ENCODE measurements around the gene PLCB1.
A peak's percentile ranks its signal among the peaks of the same experiment; 100 is the strongest.

The PLCB1 gene

DNA sequence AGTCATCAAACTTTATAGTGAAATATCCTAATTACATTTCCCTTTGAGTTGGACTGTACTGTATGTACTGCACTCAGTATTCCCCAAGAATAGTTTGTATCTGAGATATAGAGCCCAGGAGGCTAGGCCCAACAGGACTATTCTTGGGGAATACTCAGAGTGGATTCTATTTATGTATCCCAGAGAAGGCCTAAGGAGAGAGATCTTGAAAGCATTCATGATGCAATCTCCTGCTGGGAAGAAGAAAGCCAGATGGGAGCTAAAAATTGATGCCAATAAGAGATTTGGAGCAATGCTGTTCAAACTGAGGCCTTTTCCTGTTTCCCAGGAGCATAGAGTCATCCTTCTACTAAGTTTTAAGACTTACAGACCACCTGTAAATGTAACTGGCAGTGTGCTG, 484.7 kb downstream of the PLCB1 start:
- H3K4me2 ChIP-seq (ENCODE audit: low read length), result no peak overlapping the region
- H3K9ac ChIP-seq (ENCODE audit: low read length), result no peak overlapping the region
- H3K79me1 ChIP-seq (ENCODE audit: low read length), result no peaks in the 10 kb centered on the region
- no peak overlapping the region for H3K4me3 ChIP-seq (ENCODE audit: low read depth, low read length)
- no peak overlapping the region for H4K8ac ChIP-seq (ENCODE audit: low read depth, low read length)
- H3K14ac ChIP-seq (ENCODE audit: low read length), result no peak overlapping the region
- H3K4ac ChIP-seq (ENCODE audit: low read depth, low read length), result no peak overlapping the region
- H4K91ac ChIP-seq (ENCODE audit: low read depth, low read length), result no peak overlapping the region
- no peaks in the 10 kb centered on the region for H3K79me2 ChIP-seq (ENCODE audit: control insufficient read depth, insufficient read depth, low read length, poor library complexity)
- no peak overlapping the region for H4K12ac ChIP-seq (ENCODE audit: low read depth, low read length)
- no peak overlapping the region for H3K27ac ChIP-seq (ENCODE audit: low read depth, low read length)
- H3K18ac ChIP-seq (ENCODE audit: low read length), result no peak overlapping the region
- no peaks in the 10 kb centered on the region for H3K36me3 ChIP-seq (ENCODE audit: control insufficient read depth in 1 of 2, insufficient read depth in 2 of 2, low read length in 2 of 2)
- no peaks in the 10 kb centered on the region for H3K27me3 ChIP-seq (ENCODE audit: insufficient read depth, low read length)
- no peak for DNase-seq
- H2BK120ac ChIP-seq (ENCODE audit: insufficient read depth, low read length, poor library complexity), result no peak overlapping the region
- H3K9me3 ChIP-seq (ENCODE audit: insufficient read depth, low read depth, low read length), result no peaks in the 10 kb centered on the region
- no peak overlapping the region for H2AFZ ChIP-seq (ENCODE audit: insufficient read depth, low read length, poor library complexity)
- H2BK12ac ChIP-seq (ENCODE audit: low read length), result no peak overlapping the region
- no peaks in the 10 kb centered on the region for H3K4me1 ChIP-seq (ENCODE audit: control insufficient read depth in 1 of 2, insufficient read depth in 2 of 2, low read length in 2 of 2)
- H2AK5ac ChIP-seq (ENCODE audit: low read length), result no peak overlapping the region
- H2BK5ac ChIP-seq (ENCODE audit: low read depth, low read length, poor library complexity), result no peak overlapping the region
- H3K23ac ChIP-seq (ENCODE audit: low read length), result no peak overlapping the region

DNA sequence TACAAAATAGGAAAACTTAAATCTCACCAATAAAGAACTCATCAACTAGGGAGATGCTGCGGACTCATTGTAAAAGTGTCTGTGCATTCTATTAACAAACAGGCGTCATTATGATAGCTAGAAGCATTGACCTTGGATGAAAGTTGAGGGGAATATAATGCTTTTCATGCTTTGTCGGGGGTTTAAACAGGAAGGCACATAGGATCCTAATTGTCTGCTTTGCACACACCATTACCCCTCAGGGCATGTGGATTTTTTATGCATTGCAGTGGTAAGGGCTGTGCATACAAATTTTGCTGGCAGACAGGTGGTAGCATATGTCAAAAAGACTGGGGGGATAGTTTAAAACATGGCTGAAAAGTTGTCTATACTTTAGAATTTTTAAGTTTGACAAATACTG, 488.9 kb downstream of the PLCB1 start:
- WGBS (ENCODE audit: extremely low coverage, insufficient coverage, insufficient read length), result no CpG with 5 or more reads among the region's 3 CpGs

DNA sequence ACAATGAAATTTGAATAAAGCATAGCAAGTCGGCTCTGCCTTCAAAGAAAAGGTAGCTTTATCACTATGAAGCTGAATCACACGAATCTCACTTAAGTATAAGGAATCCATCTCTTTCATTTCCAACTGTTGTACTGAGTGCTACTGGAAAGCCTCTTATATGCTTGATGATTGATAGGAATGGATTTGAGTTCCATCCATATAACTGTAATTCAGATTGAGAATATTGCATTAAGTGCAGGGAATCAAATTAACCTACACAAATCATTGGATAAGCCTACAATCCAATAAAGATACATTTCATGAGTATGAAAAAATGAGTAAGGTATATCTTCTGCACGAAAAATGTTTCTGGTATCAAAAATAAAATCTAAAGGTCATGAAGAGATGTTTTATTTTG, 492.0 kb downstream of the PLCB1 start:
- no peaks in the 10 kb centered on the region for H3K27me3 ChIP-seq (ENCODE audit: insufficient read depth, low read length)
- WGBS (ENCODE audit: extremely low coverage, insufficient coverage, insufficient read length), result no CpG with 5 or more reads among the region's 3 CpGs
- no peak overlapping the region for H3K4ac ChIP-seq (ENCODE audit: low read depth, low read length)
- no peaks in the 10 kb centered on the region for H3K79me2 ChIP-seq (ENCODE audit: control insufficient read depth, insufficient read depth, low read length, poor library complexity)
- no peaks in the 10 kb centered on the region for H3K9me3 ChIP-seq (ENCODE audit: insufficient read depth, low read depth, low read length)
- no peak overlapping the region for H3K27ac ChIP-seq (ENCODE audit: low read depth, low read length)
- H4K8ac ChIP-seq (ENCODE audit: low read depth, low read length), result no peak overlapping the region
- no peak for DNase-seq
- H2AFZ ChIP-seq (ENCODE audit: insufficient read depth, low read length, poor library complexity), result no peak overlapping the region
- no peak overlapping the region for H4K91ac ChIP-seq (ENCODE audit: low read depth, low read length)
- no peak overlapping the region for H3K14ac ChIP-seq (ENCODE audit: low read length)
- no peak overlapping the region for H3K23ac ChIP-seq (ENCODE audit: low read length)
- H3K4me2 ChIP-seq (ENCODE audit: low read length), result no peak overlapping the region
- H4K12ac ChIP-seq (ENCODE audit: low read depth, low read length), result no peak overlapping the region
- no peak overlapping the region for H3K9ac ChIP-seq (ENCODE audit: low read length)
- H3K4me3 ChIP-seq (ENCODE audit: low read depth, low read length), result no peak overlapping the region
- no peak overlapping the region for H2BK120ac ChIP-seq (ENCODE audit: insufficient read depth, low read length, poor library complexity)
- no peak overlapping the region for H2BK12ac ChIP-seq (ENCODE audit: low read length)
- no peak overlapping the region for H2AK5ac ChIP-seq (ENCODE audit: low read length)
- H3K79me1 ChIP-seq (ENCODE audit: low read length), result no peaks in the 10 kb centered on the region
- H2BK5ac ChIP-seq (ENCODE audit: low read depth, low read length, poor library complexity), result no peak overlapping the region
- no peak overlapping the region for H3K18ac ChIP-seq (ENCODE audit: low read length)
- H3K4me1 ChIP-seq (ENCODE audit: control insufficient read depth in 1 of 2, insufficient read depth in 2 of 2, low read length in 2 of 2), result no peaks in the 10 kb centered on the region
- no peaks in the 10 kb centered on the region for H3K36me3 ChIP-seq (ENCODE audit: control insufficient read depth in 1 of 2, insufficient read depth in 2 of 2, low read length in 2 of 2)

More for the DNA sequence above, 488.9 kb downstream of the PLCB1 start:
- Histone ChIP-seq H3K18ac (ENCODE audit: low read length) (no peak overlapping the region), H3K23ac (ENCODE audit: low read length) (no peak overlapping the region), H3K4me2 (ENCODE audit: low read length) (no peak overlapping the region), H3K27ac (ENCODE audit: low read depth, low read length) (no peak overlapping the region), H3K4me1 (ENCODE audit: control insufficient read depth in 1 of 2, insufficient read depth in 2 of 2, low read length in 2 of 2) (no peaks in the 10 kb centered on the region), H3K14ac (ENCODE audit: low read length) (no peak overlapping the region), H2BK5ac (ENCODE audit: low read depth, low read length, poor library complexity) (no peak overlapping the region), H4K12ac (ENCODE audit: low read depth, low read length) (no peak overlapping the region), H3K27me3 (ENCODE audit: insufficient read depth, low read length) (no peaks in the 10 kb centered on the region), H3K4ac (ENCODE audit: low read depth, low read length) (no peak overlapping the region), H2AK5ac (ENCODE audit: low read length) (no peak overlapping the region), H4K8ac (ENCODE audit: low read depth, low read length) (no peak overlapping the region), H2BK120ac (ENCODE audit: insufficient read depth, low read length, poor library complexity) (no peak overlapping the region), H3K4me3 (ENCODE audit: low read depth, low read length) (no peak overlapping the region), H3K36me3 (ENCODE audit: control insufficient read depth in 1 of 2, insufficient read depth in 2 of 2, low read length in 2 of 2) (no peaks in the 10 kb centered on the region), H2AFZ (ENCODE audit: insufficient read depth, low read length, poor library complexity) (no peak overlapping the region), H4K91ac (ENCODE audit: low read depth, low read length) (no peak overlapping the region), H3K79me2 (ENCODE audit: control insufficient read depth, insufficient read depth, low read length, poor library complexity) (no peaks in the 10 kb centered on the region), H3K9me3 (ENCODE audit: insufficient read depth, low read depth, low read length) (no peaks in the 10 kb centered on the region), H2BK12ac (ENCODE audit: low read length) (no peak overlapping the region), H3K79me1 (ENCODE audit: low read length) (no peaks in the 10 kb centered on the region), H3K9ac (ENCODE audit: low read length) (no peak overlapping the region)
- DNase-seq, result peak in 1 of 2 donors; percentile 33

DNA sequence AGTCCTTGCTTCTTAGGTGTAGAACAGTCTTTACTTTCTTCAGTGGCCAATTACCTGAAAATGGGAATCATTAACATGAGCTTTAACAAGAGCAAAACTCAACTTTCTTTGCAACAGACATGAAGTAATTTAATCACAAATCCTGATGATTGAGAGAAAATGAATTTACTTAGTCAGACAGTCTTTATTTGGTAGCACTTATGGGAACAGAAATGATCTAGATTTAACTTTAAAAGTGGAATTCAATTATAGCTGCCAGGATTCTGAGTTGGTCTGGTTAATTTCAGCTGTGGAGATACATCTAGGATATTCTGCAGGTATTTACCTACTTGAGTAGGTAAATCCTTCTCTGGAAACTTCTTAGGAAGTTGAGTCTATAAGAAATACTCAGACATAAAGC, 492.6 kb downstream of the PLCB1 start:
- Histone ChIP-seq H3K27ac (ENCODE audit: low read depth, low read length) (no peak overlapping the region), H3K4me2 (ENCODE audit: low read length) (no peak overlapping the region), H3K9ac (ENCODE audit: low read length) (no peak overlapping the region), H3K79me1 (ENCODE audit: low read length) (no peaks in the 10 kb centered on the region), H3K14ac (ENCODE audit: low read length) (no peak overlapping the region), H3K4me1 (ENCODE audit: control insufficient read depth in 1 of 2, insufficient read depth in 2 of 2, low read length in 2 of 2) (no peaks in the 10 kb centered on the region), H4K12ac (ENCODE audit: low read depth, low read length) (no peak overlapping the region), H3K36me3 (ENCODE audit: control insufficient read depth in 1 of 2, insufficient read depth in 2 of 2, low read length in 2 of 2) (no peaks in the 10 kb centered on the region), H3K9me3 (ENCODE audit: insufficient read depth, low read depth, low read length) (no peaks in the 10 kb centered on the region), H2BK12ac (ENCODE audit: low read length) (no peak overlapping the region), H3K4me3 (ENCODE audit: low read depth, low read length) (no peak overlapping the region), H2BK120ac (ENCODE audit: insufficient read depth, low read length, poor library complexity) (no peak overlapping the region), H4K91ac (ENCODE audit: low read depth, low read length) (no peak overlapping the region), H2BK5ac (ENCODE audit: low read depth, low read length, poor library complexity) (no peak overlapping the region), H3K23ac (ENCODE audit: low read length) (no peak overlapping the region), H3K79me2 (ENCODE audit: control insufficient read depth, insufficient read depth, low read length, poor library complexity) (no peaks in the 10 kb centered on the region), H2AFZ (ENCODE audit: insufficient read depth, low read length, poor library complexity) (no peak overlapping the region), H3K18ac (ENCODE audit: low read length) (no peak overlapping the region), H3K27me3 (ENCODE audit: insufficient read depth, low read length) (no peaks in the 10 kb centered on the region), H3K4ac (ENCODE audit: low read depth, low read length) (no peak overlapping the region), H2AK5ac (ENCODE audit: low read length) (no peak overlapping the region), H4K8ac (ENCODE audit: low read depth, low read length) (no peak overlapping the region)
- DNase-seq, result no peak

Data from trophoblast cell (in vitro differentiated cells and primary cell).